Adrenal gland (tissue), 5 donors: ENCODE results near the gene CDCA4.

ENCODE experiments used
- POLR2A ChIP-seq, 2 donors: fragments of 450-650 bp; IDR thresholded peaks; one replicate each; pipeline ENCODE4 v1.6.1; 2017; ENCODE audit warnings: antibody characterized with exemption in 2 of 2, mild to moderate bottlenecking in 2 of 2, moderate library complexity in 1 of 2
- TF ChIP-seq, protein P1 (sequence below), 6 experiments: fragments of 450-650 bp in 4 of 6; fragments of 200-600 bp in 2 of 6; sonication (generic) in 1 of 6; IDR thresholded peaks; 1 replicate in 5 of 6; 2 replicates in 1 of 6; pipeline versions ENCODE4 v1.5.1 to v1.8.0; 2016 to 2021; ENCODE audit warnings: antibody characterized with exemption in 6 of 6, mild to moderate bottlenecking in 2 of 6, moderate library complexity in 1 of 6
- donor health status: DM: no; HTN: no; CAD: no.

DNA sequence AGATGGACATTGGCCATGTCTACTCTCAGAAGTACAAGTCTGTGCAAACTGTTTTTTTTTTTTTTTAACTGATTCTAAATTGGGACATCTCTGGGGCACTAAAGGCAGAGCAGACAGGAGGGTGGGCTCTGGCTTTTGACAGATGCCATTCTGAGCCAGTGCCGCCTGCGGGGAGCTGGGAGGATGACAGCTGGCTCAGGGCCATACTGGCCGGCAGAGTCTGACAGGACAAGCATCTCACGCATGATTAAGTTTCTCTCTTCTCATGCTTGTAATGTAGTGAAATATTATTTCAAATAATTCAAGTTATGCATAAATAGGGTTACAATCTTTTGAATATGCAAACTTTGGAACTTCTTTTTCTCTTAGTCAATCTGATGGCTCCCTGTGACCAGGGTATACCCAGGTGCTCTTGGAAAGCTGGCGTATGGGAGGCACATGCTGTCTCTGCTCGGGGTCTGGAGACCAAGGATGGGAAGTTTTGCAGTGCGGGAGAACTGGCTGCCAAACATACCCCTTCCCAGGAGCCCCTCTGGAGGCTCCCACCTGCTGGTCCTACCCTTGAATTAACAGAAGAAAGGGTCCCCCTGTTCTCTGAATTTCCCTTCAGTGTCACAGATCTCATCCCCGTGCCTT is 7.6 kb downstream of the CDCA4 start:
- TF ChIP-seq, protein P1, sequence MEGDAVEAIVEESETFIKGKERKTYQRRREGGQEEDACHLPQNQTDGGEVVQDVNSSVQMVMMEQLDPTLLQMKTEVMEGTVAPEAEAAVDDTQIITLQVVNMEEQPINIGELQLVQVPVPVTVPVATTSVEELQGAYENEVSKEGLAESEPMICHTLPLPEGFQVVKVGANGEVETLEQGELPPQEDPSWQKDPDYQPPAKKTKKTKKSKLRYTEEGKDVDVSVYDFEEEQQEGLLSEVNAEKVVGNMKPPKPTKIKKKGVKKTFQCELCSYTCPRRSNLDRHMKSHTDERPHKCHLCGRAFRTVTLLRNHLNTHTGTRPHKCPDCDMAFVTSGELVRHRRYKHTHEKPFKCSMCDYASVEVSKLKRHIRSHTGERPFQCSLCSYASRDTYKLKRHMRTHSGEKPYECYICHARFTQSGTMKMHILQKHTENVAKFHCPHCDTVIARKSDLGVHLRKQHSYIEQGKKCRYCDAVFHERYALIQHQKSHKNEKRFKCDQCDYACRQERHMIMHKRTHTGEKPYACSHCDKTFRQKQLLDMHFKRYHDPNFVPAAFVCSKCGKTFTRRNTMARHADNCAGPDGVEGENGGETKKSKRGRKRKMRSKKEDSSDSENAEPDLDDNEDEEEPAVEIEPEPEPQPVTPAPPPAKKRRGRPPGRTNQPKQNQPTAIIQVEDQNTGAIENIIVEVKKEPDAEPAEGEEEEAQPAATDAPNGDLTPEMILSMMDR (IDR thresholded peaks at IDR 0.05): no peak
- no peak for TF ChIP-seq POLR2A (IDR thresholded peaks at IDR 0.05)
